Sigmoid colon (tissue), 7 donors: ENCODE data around the gene RABGAP1L. TPM values are rescaled to one million over a fixed set of nuclear protein-coding genes. Genes with fewer than 3 reads are reported as not detected.
"Not testable (repeated sequence)": the region's sequence is repeated elsewhere in the genome, so short reads cannot be mapped to it uniquely, and the experiment has no call there.

Source experiments
- DNase-seq: peaks from one replicate; pipeline ENCODE4 v3.0.0-alpha.2; 2019
- H3K27ac ChIP-seq, 4 donors: fragments of 200-600 bp; sonication (generic); one replicate each; pipeline ENCODE4 v1.5.1; 2016 to 2019; ENCODE audit warnings: mild to moderate bottlenecking in 1 of 4
- H3K27me3 ChIP-seq, 3 donors: fragments of 200-600 bp; sonication (generic); one replicate each; pipeline ENCODE4 v1.5.1; 2019; ENCODE audit warnings: mild to moderate bottlenecking in 1 of 3
- H3K36me3 ChIP-seq, 4 donors: fragments of 200-600 bp; sonication (generic); one replicate each; pipeline ENCODE4 v1.5.1; 2016 to 2019
- H3K4me1 ChIP-seq, 4 donors: fragments of 200-600 bp; sonication (generic); one replicate each; pipeline ENCODE4 v1.5.1; 2017 to 2019
- H3K4me3 ChIP-seq, 4 donors: fragments of 200-600 bp; sonication (generic); one replicate each; pipeline ENCODE4 v1.5.1; 2017 to 2019; ENCODE audit warnings: mild to moderate bottlenecking in 2 of 4, moderate library complexity in 1 of 4
- H3K9me3 ChIP-seq, 4 donors: fragments of 200-600 bp in 3 of 4; sonication (generic) in 3 of 4; one replicate each; pipeline versions ENCODE4 v1.5.1 to v1.6.1; 2013 to 2019
- CTCF ChIP-seq, 4 experiments: fragments of 450-650 bp in 3 of 4; fragments of 200-600 bp in 1 of 4; IDR thresholded peaks; one replicate each; pipeline ENCODE4 v1.5.1; 2016 to 2019; ENCODE audit warnings: antibody characterized with exemption in 4 of 4, mild to moderate bottlenecking in 3 of 4, moderate library complexity in 2 of 4
- EP300 ChIP-seq, 4 donors: sonication (generic); formaldehyde crosslinking; IDR thresholded peaks; one replicate each; pipeline ENCODE4 v1.6.1; 2017; ENCODE audit warnings: antibody characterized with exemption in 4 of 4
- POLR2A ChIP-seq, 2 donors: fragments of 450-650 bp; IDR thresholded peaks; one replicate each; pipeline ENCODE4 v1.6.1; 2016; ENCODE audit warnings: antibody characterized with exemption in 2 of 2, mild to moderate bottlenecking in 2 of 2, moderate library complexity in 2 of 2
- POLR2AphosphoS5 ChIP-seq, 4 donors: sonication (generic); formaldehyde crosslinking; IDR thresholded peaks; one replicate each; pipeline ENCODE4 v1.6.1; 2017; ENCODE audit warnings: antibody characterized with exemption in 4 of 4
- WGBS, 2 donors: extraction: QIAGEN DNeasy Blood & Tissue Kit; methylation state at CpG; one replicate each; pipeline ENCODE4 v1.1.7; 2013; 5-methylcytosine and 5-hydroxymethylcytosine counted together
- intact Hi-C: fragments of 100-400 bp; cut with DNase I; formaldehyde crosslinking; loops from one replicate; pipeline ENCODE4 v1.15.1; 2023
- polyA plus RNA-seq, 3 donors: library from polyadenylated mRNA; stranded (reverse); fragments of 200-250 nt; gene quantifications; one replicate each; pipeline ENCODE4 v1.2.3, GENCODE V29; 2013
- total RNA-seq, 4 donors: library from RNA; depleted of rRNA; stranded (reverse); fragments of >200 nt; gene quantifications; one replicate each; pipeline ENCODE4 v1.1.0, GENCODE V29; 2016
- donor health status: healthy with polysubstance abuse.
- donor health status: Bipolar disorder and iron deficiency.
- donor health status: healthy.

RABGAP1L gene
- total and polyA plus RNA-seq, 7 donors = 25.2 to 42.9 (median 35.4) TPM

GRCh38 chr1:174710868-174711845, 551.8 kb downstream of the RABGAP1L start:
- Histone ChIP-seq H3K27me3 (no peaks in the 10 kb centered on the region), H3K4me1 (no peaks in the 10 kb centered on the region), H3K4me3 (no peak overlapping the region), H3K27ac (no peak overlapping the region), H3K36me3 (no peaks in the 10 kb centered on the region), H3K9me3 (no peaks in the 10 kb centered on the region)
- intact Hi-C loops = no loop called here
- 97 to 98% methylated on average over 50 of the region's 50 CpGs for WGBS, 2 donors
- TF ChIP-seq POLR2AphosphoS5 (IDR thresholded peaks at IDR 0.05) (no peak), POLR2A (IDR thresholded peaks at IDR 0.05) (no peak), EP300 (IDR thresholded peaks at IDR 0.05) (no peak), CTCF (IDR thresholded peaks at IDR 0.05) (no peak)
- DNase-seq = no peak

DNA sequence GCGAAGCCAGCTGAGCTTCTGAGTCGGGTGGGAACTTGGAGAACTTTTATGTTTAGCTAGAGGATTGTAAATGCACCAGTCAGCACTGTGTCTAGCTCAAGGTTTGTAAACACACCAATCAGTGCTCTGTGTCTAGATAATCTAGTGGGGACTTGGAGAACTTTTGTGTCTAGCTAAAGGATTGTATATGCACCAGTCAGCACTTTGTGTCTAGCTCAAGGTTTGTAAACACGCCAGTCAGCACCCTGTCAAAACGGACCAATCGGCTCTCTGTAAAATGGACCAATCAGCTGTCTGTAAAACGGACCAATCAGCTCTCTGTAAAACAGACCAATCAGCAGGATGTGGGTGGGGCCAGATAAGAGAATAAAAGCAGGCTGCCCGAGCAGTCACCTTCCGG, 552.5 kb downstream of the RABGAP1L start:
- DNase-seq, intact Hi-C loops: not testable (repeated sequence)

GRCh38 chr1:174712541-174712940, 553.2 kb downstream of the RABGAP1L start:
- TF ChIP-seq POLR2A (IDR thresholded peaks at IDR 0.05) = no peak
- TF ChIP-seq POLR2AphosphoS5 (IDR thresholded peaks at IDR 0.05) = no peak
- no peak for TF ChIP-seq EP300 (IDR thresholded peaks at IDR 0.05)
- intact Hi-C loops = no loop called here
- Histone ChIP-seq H3K27me3 (no peaks in the 10 kb centered on the region), H3K4me3 (no peak overlapping the region), H3K4me1 (no peaks in the 10 kb centered on the region), H3K36me3 (no peaks in the 10 kb centered on the region), H3K27ac (no peak overlapping the region), H3K9me3 (no peaks in the 10 kb centered on the region)
- 95% methylated on average over 8 of the region's 8 CpGs for WGBS, 2 donors
- DNase-seq = no peak

More for the DNA sequence above, 552.5 kb downstream of the RABGAP1L start:
- not testable (repeated sequence) for H3K36me3 ChIP-seq, H3K4me1 ChIP-seq, H3K9me3 ChIP-seq, H3K27ac ChIP-seq, H3K4me3 ChIP-seq, H3K27me3 ChIP-seq
- WGBS, 2 donors = 90 to 95% methylated on average over 8 of the region's 8 CpGs

DNA sequence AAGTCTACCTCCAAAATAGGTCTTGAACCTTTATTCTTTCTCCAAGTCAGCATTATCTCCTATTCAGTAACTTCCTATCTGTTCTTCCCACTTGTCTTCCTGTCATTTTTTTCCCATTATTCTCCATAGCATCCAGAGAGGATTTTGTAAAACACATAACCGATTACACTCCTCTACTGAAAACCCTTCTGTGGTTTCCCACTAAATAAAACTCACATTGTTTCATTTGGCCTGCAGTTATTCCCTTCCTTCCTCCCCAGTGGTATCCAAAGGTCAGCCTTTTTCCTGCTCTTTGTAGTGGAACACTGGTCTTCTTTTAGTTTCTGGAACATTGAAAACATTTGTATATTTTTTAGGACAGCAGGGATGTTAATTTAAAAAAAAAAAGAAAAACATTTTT, 554.5 kb downstream of the RABGAP1L start:
- WGBS, 2 donors = 74 to 77% methylated on average over 1 of the region's 1 CpG
- Histone ChIP-seq H3K36me3 (no peaks in the 10 kb centered on the region), H3K4me3 (no peak overlapping the region), H3K27ac (no peak overlapping the region), H3K9me3 (no peaks in the 10 kb centered on the region), H3K4me1 (no peaks in the 10 kb centered on the region), H3K27me3 (no peaks in the 10 kb centered on the region)
- DNase-seq = no peak
- TF ChIP-seq EP300 (IDR thresholded peaks at IDR 0.05) (no peak), POLR2A (IDR thresholded peaks at IDR 0.05) (no peak), CTCF (IDR thresholded peaks at IDR 0.05) (no peak), POLR2AphosphoS5 (IDR thresholded peaks at IDR 0.05) (no peak)
- intact Hi-C loops = no loop called here

- Histone ChIP-seq H3K4me1 (peaks cover 0 to 8% (median 0%) of the 10 kb centered on the region in 4 donors), H3K4me3 (no peak overlapping the region), H3K36me3 (no peaks in the 10 kb centered on the region), H3K27ac (no peak overlapping the region), H3K27me3 (no peaks in the 10 kb centered on the region), H3K9me3 (no peaks in the 10 kb centered on the region)
- intact Hi-C loops = no loop called here
- no peak for TF ChIP-seq CTCF (IDR thresholded peaks at IDR 0.05)
- TF ChIP-seq POLR2AphosphoS5 (IDR thresholded peaks at IDR 0.05) = no peak
- TF ChIP-seq POLR2A (IDR thresholded peaks at IDR 0.05) = no peak
- TF ChIP-seq EP300 (IDR thresholded peaks at IDR 0.05) = no peak
- 72 to 92% methylated on average over 2 of the region's 2 CpGs for WGBS, 2 donors
- DNase-seq = no peak
These were observed 559.9 kb downstream of the RABGAP1L start for GRCh38 chr1:174719194-174719593.
